Gastrocnemius medialis (tissue), 4 donors: ENCODE measurements around the gene SLC6A4.

Source experiments
- CTCF ChIP-seq, 5 experiments: fragments of 450-650 bp in 3 of 5; fragments of 200-600 bp in 2 of 5; sonication (generic) in 2 of 5; IDR thresholded peaks in 4 of 5; conservative IDR thresholded peaks in 1 of 5; 1 replicate in 4 of 5; 2 replicates in 1 of 5; pipeline ENCODE4 v1.5.1; 2016 to 2019; ENCODE audit warnings: antibody characterized with exemption in 5 of 5, mild to moderate bottlenecking in 3 of 5, moderate library complexity in 3 of 5
- POLR2A ChIP-seq, 2 donors: fragments of 450-650 bp; IDR thresholded peaks; one replicate each; pipeline ENCODE4 v1.6.1; 2017; ENCODE audit warnings: antibody characterized with exemption in 2 of 2, mild to moderate bottlenecking in 2 of 2, moderate library complexity in 2 of 2

GRCh38 chr17:30203471-30203981 is 32.0 kb downstream of the SLC6A4 start:
- no peak for TF ChIP-seq POLR2A (IDR thresholded peaks at IDR 0.05)
- TF ChIP-seq CTCF (IDR thresholded peaks at IDR 0.05 in 4 of 5, conservative IDR thresholded peaks at IDR 0.05 in 1 of 5) = no peak
